Left lobe of liver (tissue), 2 donors: ENCODE measurements around the gene THPO. TPM values are rescaled to one million over a fixed set of nuclear protein-coding genes. Genes with fewer than 3 reads are reported as not detected.

Source experiments
- ATAC-seq: fragments of 200-7000 bp; cut with Tn5 transposase; one replicate; pipeline ENCODE4 v1.9.1; 2020; ENCODE audit warnings: mild to moderate bottlenecking, moderate library complexity
- DNase-seq: peaks from one replicate; pipeline ENCODE4 v3.0.0-alpha.2; 2020; ENCODE audit warnings: low spot score
- total RNA-seq: library from RNA; stranded (reverse); gene quantifications from one replicate; pipeline ENCODE4 v1.2.1, GENCODE V29; 2021
- donor health status: DM: no; HTN: no; CAD: no; lungs with moderate emphysema.
- donor health status: DM: no; HTN: yes; CAD: no.

Gene THPO
- total RNA-seq, 1 donor from 2014 or later = 8.5 TPM

DNA sequence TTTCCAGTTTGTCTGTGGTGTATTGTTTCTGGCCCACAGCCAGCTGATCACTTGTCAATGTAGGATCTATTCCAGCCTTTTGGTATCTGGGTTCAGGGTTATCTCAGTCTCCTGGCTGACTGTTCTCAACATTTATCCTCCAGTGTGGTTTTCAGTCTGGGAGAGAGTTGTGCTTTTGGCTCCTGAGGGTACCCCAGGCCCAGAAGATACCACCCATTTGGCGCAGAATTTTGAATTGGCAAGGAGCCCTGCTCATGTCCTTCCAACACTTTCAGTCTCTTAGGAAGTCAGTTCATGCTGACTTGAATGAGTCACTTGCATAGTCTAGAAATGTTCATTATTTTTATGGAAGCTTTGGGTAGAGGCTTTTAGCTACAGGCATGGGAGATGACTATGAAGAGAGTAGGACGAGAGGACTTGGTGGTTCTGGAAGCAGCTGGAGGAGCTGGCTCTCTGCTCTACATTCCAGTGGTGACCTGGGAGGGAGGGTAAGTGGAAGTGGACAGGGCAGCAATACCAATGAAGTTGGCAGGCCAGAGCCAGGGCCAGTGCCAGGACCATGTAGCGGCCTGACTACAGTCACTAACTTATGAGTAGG, 9.3 kb downstream of the THPO start:
- DNase-seq (peak; percentile 79), ATAC-seq (peak; percentile 85)

DNA sequence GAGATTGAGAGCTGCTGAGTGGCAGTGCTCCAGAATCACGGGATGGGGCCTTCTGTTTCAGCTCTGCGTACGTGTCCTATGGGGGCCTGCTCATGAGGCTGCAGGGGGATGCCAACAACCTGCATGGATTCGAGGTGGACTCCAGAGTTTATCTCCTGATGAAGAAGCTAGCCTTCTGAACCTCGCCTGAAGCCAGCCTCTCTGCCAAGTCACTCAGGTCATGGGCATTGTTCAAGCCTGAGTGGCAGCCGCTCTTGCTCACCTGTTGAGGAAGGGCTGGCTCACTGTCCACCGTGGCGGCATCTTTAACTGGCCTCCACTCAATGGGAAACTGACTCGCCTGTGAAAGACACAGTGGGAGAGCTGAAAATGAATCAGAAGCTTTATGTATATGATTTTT, 9.9 kb downstream of the THPO start:
- DNase-seq (no peak), ATAC-seq (no peak)

DNA sequence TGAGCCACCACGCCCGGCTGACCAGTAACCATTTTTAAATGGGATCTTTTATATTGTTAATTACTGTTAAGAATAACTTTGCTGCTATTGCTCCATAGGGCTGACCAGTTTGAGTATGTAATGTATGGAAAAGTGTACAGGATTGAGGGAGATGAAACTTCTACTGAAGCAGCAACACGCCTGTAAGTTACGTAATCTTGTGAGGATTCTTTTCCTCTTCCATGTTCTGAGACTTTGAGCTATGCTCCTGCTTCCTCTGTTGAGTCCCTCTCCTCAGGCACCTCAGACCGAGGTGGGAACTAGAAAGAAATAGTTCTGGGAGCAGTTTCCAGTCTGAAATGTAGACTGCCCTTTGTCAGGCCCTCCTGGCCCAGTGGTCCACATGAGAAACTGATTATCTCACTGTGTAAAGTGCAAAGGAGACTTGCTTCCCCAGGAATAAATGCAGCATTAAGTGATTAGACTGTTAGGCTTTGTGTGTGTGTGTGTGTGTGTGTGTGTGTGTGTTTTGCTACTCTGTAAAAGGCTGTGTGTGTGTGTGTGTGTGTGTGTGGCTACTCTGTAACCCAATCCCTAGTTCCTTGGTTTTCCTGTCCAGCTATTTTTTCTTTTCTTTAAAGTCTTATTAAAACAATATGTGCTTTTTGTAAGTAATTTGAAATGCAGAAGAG, 11.3 kb downstream of the THPO start:
- DNase-seq (no peak), ATAC-seq (no peak)

DNA sequence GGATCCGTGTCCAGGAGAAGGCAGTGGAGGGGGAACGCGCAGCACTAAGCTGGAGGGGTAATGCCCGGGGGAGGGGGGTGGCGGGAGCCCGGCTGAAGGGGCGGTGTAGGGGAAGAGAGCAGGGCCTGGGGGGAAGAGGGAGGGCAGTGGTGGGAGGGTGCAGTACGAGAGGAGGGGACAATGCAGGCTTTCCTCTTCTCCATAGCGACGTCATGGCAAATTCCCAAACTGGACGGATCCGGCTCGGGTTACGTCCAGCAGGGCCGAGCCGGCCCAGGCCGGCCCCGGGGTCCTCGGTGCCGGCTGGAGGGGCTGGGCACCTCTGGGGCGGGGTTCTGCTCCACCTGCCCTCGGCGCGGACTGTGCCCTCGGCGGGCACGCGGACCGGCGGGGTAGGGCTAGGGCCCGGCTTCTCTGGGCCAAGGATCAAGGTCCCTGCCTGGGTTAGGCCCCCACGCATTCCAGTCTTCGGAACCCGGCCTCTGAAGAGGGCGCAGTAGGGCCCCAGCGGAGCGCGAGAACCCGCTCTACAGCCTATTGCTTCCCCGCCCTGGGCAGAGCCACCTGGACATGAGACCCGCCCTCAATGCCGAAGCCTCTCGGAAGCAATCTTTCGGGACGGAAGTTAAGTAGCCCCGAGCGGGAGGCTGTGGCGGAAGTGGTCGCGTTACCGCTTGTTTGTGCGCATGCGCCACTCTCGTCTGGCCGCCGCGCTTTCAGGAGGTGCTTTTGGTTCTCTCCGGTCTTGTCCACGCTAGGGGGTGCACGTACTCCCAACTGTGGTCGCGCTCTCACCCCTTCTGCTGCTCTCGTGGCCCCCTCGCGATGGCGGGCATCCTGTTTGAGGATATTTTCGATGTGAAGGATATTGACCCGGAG, 15.1 kb downstream of the THPO start:
- peak; percentile 74 for ATAC-seq
- DNase-seq = peak; percentile 97

DNA sequence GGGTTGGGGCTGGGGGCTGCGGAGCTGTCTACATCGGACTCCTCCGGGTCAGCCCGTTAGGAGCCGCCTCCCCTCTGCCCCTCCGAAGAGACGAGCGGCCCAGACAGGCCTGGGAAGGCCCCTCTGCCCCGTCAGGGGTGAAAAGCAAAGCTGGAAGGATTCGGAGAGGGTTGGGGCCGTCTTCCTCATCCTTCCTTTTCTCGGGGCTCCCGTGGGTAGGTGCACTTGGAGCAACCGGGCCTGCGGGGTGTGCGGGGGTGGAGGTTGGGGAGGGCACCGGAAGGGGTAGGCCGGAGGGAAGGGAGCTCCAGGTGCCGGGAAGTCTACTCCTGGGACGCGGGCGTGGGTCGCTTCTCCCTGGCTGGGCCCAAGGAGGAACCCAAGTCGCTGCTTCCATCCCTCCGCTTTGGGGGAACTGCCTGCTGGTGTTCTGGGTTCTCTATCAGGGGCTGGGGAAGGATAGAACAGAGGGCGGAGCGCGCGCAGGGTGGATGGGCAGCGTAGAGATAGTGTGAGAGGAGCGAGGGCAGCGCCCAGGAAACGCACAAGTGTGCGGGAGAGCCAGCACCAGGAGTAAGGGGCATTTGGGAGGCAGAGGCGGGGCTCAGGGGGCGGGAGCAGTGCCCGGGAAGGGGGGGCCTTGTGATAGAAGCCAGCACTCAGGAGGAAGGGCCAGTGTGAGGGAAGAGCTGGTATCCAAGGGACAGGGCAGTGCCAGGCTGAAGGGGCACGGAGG, 15.9 kb downstream of the THPO start:
- peak; percentile 47 for ATAC-seq
- peak; percentile 79 for DNase-seq

DNA sequence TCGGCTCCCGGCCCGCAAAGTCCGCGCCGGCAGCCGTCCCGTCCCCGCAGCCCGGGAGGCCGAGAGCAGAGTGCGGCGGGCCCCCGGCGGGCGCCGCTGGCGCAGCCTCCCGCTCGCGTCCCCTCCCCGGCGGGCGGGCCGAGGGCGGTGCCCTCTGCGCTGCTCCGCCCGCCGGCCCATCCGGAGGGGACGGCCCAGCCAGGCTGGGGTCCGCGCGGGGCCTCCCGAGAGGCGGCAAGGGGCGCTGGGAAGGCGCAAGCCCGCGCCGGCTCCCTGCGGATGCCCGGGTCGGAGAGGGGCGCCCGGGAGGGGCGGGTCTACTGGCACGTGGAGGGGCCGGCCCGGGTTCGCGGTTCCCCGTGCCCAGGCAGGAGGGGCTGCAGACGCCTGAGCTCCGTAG, 16.5 kb downstream of the THPO start, which contains the start of the genes CLCN2 and POLR2H:
TSS of gene CLCN2 (minus strand) at position 74 of the 400 bp plus-strand sequence. CDS start 126 bp downstream, outside the sequence.
TSS of gene POLR2H (plus strand) at position 179 of the 400 bp plus-strand sequence. CDS start 1,783 bp downstream, outside the sequence.
- ATAC-seq = peak; percentile 66
- peak; percentile 65 for DNase-seq

DNA sequence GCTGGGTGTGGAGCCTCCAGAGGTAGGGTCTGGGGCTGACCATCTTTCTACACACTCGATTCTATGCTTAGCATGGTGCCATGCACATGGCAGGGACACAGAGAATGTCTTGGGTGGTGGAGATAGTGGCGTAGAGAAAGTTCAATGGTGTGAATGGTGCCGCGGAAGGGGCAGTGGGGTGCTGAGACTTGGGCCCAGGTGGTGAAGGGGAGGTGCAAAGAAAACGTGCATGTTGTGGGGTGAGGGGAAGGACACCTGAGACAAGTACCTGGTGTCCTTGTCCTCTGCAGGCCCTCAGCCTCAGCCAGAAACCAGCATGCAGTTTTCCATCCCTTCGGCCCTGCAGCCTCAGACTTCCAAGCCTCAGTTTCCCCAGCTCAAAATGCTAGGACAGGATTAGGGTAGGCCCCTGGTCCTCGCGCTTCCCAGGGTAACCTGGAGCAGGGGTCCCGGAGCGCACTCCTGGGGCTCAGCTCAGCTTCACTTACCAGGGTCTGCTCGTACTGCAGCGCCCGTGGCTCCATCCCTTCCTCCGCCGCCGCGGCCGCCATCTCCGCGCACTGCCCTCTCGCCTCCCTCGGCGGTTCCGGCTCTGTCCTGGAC, 17.0 kb downstream of the THPO start:
- ATAC-seq (no peak), DNase-seq (peak; percentile 44)

DNA sequence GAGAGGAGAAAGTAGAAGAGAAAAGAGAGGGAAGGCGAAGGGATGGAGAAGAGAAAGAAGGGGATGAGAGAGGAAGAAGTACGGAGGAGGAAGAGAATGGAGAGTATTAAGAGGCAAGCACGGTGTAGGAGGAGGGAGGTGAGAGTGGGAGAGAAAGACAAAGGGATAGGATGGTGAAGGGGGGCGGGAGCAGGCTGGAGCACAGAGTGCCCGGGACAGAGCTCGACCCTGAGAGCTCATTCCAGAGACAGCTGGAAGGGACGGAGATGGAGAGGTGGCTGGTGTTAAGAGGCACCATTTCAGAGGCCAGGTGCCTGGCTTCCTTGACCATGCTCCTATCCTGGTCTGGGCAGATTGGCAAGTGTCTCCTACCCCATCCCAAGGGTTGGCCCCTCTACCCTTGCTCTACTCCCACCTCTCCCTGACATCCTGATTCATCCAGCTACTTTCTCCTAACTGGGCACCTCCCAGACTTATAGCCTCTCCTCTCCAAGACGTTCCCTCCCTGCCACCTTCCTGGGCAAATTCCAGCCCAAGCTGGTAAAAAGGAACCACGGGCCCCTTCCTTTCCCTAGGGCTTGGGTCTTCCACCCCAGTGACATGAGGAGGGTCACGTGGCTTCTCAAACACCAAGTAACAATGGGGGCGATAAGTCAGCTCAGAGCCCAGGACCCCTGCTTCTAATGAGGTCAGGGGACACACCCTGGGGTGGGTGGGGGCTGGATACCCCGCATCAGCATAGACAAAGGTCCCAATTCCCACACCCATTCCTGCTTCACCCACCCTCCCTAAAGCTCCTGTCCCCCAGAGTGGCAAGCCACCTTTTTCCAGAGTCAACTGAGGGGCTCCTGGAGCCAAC, 17.7 kb downstream of the THPO start:
- DNase-seq (no peak), ATAC-seq (no peak)

DNA sequence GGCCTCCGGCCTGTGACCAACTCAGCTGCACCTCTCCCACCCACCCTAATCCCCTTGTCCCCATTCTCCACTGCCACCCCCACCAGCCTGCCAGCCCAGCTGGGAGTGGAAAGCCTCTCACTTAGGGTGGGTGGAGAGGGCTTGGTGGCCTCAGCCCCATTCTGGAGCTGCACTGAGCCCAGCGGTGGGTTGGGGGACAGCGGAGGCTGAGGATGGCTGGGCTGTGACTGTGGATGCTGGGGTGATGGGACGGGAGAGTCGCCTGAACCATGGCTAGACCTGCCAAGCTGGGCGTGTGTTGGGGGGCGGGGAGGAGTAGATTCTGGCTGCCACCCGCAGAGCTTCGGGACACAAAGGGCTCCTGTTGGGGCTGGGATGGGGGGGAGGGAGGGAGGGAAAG, 18.4 kb downstream of the THPO start:
- ATAC-seq = no peak
- DNase-seq = no peak

DNA sequence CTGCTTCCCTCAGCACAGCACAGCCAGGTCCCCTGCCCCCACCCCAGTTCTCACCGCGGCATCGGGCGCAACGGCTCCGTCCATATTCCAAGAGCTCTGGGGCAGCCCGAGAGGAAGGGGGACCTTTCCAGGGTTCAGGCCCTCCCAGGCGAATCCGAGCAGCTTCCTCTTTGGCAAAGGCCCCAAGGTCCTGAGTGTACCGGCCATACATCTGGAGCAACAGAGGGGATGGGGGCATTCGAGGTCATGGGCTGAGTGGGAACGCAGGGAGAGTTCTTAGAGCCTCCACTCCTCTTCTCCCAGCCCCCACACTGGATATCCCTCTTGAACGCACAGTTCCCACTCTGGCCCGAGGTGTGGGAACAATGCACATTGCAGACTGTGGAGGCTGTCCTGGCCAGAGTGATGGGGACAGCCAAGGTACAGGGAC, 19.1 kb downstream of the THPO start:
- ATAC-seq = no peak
- DNase-seq = no peak

DNA sequence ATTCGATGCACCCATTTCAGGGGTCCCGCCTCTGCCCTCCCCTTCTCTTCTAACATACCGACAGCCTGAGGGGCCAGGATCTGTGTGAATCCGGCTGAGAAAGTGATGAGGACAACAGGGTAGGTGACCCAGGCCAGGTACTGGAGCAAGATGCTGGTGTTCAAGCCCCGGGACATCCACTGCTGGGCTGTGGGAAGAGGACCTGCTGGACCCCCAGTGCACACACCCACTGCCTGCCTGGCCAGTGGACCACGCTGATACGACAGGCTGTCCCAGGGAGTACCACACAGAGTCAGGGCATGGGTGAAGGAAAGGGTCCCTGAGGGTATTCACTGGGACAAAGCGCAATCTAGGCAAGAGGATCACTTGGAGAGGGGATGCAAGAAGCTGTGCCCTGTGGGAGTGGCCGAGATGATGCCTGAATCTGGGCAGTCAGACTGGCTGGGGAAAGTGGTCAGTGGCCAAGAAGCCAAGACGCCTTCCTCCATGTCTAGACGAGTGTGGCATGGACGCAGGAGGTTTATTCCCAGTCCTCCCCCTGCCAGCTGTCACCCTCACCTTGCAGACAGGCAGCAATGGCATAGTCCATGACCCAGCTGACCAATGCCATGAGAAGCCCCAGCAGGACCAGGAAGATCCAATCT, 19.8 kb downstream of the THPO start:
- ATAC-seq (no peak), DNase-seq (no peak)

DNA sequence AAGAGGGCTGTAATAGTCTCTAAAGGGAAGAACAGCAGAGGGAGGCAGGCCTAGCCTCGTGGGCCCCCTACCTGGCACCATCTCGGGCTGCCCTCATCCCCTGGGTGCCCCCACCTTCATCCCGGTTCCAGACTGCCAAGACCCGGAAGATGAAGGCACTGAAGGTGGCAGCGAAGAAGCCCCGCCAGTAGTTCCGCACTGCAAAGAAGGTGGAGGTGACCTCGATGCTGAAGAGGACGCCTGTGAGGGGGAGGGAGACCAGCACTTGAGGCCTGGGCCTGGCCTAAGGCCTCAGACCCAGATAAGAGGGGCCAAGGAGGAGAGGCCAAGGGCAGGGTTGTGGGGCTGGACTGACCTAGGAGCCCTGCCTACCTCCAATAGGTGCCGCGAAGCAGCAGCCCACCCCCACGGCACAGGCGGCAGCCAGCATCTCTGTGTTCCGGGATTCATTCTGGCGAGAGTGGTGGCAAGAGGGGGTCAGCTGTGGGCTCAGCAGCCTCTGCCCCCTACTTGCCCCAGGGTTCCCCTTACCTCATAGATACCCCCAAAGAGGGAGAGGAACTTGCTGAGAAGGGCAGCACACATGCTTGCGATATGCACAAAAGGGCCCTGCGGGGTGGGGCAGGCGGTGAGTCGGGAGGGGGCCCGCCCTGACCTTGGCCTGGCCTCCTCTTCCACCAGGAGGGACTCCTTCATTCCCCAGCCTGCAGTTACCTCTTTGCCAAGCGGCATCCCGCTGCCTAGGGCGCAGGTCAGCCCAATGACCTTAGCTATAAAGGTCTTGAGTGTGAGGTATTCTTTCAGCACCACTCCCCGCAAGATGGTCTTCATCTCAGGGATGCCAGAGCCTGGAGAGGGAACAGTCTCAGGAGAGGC, 20.5 kb downstream of the THPO start:
- no peak for DNase-seq

DNA sequence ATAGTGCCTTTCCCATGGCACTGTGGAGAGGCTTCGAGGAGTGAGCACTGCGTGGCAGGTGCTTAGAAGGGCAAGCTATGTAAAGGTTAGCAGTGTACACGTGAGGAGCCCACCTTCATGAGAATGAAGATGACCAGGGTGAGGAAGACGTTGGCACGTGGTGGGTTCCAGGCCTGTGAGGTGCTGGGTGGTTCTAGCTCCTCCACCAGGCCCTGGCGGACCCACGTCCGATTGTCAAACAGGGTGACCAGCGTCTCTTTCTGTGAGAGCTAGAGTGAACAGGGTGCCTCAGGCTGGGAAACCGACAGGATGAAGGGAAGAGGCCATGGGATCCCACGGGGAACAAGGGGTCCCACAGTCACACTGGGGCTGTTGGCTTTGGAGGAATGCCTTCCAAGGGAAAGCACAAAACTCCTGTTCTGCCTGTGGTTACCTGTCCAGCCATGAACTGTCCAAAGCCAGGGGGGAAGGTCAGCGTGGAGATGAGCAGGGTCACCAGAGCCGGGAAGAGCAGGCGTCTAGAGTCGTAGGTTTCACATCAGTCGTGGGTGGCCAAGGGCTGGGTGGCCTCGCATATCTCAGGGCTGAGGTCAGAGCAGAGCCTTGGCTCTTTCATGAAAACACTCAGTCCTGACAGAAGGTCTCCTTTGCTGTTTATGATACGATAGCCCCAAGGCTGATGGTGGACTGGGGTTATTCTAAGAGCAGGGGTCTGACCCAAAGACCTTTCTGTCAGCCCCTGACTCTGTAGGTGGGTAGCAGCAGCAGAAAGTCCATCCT, 22.6 kb downstream of the THPO start:
- no peak for DNase-seq
- no peak for ATAC-seq

More for the DNA sequence above, 20.5 kb downstream of the THPO start:
- ATAC-seq = no peak

DNA sequence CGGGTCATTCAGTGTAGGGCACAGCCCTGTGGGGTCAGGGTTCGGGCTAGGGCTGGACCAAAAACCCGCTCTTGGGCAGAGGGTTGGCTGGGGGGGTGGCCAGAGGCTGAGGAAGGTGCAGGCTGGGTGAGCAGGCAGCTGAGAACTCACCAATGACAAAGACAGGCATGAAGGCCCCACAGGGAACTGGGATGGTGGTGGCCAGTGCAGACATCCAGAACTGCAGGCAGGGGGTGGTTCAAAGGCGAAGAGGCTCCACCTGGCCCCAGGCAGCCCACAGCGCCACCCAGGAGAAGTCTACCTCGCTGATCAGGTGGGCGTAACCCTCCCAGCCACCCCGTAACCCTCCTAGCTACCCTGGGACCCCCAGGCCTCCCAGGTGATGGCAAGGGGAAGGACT, 23.3 kb downstream of the THPO start:
- DNase-seq (no peak), ATAC-seq (no peak)

DNA sequence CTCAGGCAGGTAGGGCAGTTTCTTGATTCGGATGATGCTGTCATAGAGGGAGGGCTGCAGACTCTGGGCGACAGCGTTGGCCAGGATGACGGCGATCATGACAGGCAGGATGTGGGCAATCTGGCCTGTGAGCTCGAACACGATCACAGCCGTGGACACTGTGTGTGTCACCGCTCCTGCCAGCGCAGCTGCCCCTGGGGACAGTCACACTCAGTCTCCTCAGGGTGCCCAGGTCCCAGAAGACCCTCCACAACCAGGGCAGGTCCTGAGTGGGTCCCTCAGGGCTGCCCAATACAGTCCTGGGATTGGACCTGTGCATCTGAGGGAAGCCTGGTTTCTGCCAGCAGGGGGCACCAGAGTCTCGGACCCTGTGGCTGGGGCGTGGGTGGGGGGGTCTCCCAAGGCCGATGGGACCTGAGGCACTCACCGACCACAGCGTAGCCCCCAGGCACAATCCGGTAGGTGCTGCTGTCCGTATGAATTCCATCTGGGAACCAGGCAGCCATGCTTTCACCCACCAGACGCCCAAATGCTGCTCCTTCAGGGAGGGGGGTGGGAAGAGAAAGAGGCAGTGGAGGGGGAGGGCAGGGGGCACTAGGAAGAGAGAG, 23.8 kb downstream of the THPO start:
- ATAC-seq (peak; percentile 57), DNase-seq (no peak)

DNA sequence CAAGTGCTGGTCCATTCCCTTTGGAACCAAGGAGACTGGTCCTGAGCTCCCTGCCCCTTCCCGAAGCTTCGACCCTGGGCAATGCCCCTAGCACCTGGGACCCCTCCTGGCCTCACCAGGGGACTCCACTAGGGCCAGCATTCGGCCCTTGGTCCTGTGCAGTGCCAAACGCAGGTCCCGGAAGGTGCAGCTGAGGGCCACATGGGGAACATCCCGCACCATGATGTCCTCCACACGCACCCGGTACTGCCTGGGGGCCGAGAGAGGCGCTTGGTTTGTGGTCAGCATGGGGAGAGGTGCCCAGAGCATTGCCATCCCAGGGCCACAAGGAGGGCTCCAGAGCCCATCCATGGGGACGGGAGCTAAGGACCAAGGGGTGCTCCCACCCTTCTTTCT, 24.5 kb downstream of the THPO start:
- no peak for DNase-seq
- no peak for ATAC-seq
